ENCODE results near the gene STX16. TPM values are rescaled to one million over a fixed set of nuclear protein-coding genes. Genes with fewer than 3 reads are reported as not detected.

Gene STX16
- polyA plus RNA-seq, 3 donors = 15.6 to 165 (median 27.4) TPM

DNA sequence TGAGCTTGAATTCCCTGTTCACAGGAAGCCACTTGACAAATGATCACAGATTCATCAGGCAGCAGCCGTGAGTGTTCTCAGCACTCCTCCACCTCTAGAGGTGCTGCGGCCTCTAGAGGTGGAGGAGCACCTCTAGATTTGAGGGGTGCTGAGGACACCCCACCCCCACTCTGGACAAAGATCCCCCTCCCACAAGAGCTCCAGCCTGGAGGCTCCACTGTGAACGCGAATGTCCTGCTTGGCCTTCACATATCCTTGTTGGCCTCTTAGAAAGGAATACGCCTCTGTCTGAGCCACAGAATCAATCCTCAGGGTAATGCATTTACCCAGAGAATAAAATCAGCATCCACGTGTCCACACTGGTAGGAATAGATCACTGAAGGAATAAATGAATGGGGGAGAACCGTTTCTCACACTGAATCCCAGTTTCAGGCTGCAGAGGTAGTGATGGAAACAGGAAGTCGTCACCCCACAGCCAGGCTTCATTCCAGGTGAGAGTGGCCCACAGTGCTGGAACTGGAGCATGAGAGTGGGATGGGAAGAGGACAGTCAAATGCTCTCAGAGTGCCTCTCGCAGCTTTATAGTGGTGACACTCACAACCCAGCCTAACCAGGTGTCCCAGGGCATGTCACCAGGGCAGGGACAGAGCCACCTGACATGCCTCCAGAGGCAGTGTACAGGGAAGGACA, 58.1 kb downstream of the STX16 start:
- WGBS (ENCODE audit: insufficient coverage) = 100% methylated on average over 1 of the region's 9 CpGs
- no peak overlapping the region for H3K4me3 Mint-ChIP-seq
- Histone ChIP-seq H4K20me1 (ENCODE audit: insufficient read depth, low read length) (no peaks in the 10 kb centered on the region), H3K9ac (ENCODE audit: insufficient read depth, low read length, poor library complexity, severe bottlenecking) (no peak overlapping the region), H3K9me3 (replicated peaks in 1 of 2; ENCODE audit: control insufficient read depth in 1 of 2, insufficient read depth in 1 of 2, low read length in 2 of 2) (no peaks in the 10 kb centered on the region), H3K4me3 (replicated peaks in 1 of 3; ENCODE audit: low read depth in 2 of 3, low read length in 3 of 3) (no peak overlapping the region), H3K4me2 (replicated peaks; ENCODE audit: extremely low read depth, low read length, poor library complexity, severe bottlenecking) (no peak overlapping the region), H3K27me3 (ENCODE audit: control insufficient read depth in 2 of 2, insufficient read depth in 2 of 2, low read length in 2 of 2) (no peaks in the 10 kb centered on the region), H3K4me1 (ENCODE audit: control insufficient read depth in 1 of 2, insufficient read depth in 2 of 2, low read length in 2 of 2) (no peaks in the 10 kb centered on the region), H3K79me2 (ENCODE audit: insufficient read depth, low read length) (no peaks in the 10 kb centered on the region), H2AFZ (ENCODE audit: insufficient read depth, low read depth, low read length, poor library complexity, severe bottlenecking) (no peak overlapping the region), H3K36me3 (replicated peaks in 1 of 2; ENCODE audit: control insufficient read depth in 1 of 2, insufficient read depth in 2 of 2, low read length in 2 of 2) (peaks cover 35 to 64% of the 10 kb centered on the region in 2 donors), H3K27ac (ENCODE audit: low read depth in 1 of 2, low read length in 2 of 2) (no peak overlapping the region)
- DNase-seq = peak in 1 of 3 donors; percentile 2
- peak overlapping the region in 3 of 7 donors; percentile 6 to 50 (median 41) for H3K27ac Mint-ChIP-seq
- TF ChIP-seq CTCF (IDR thresholded peaks at IDR 0.05) = no peak
- no peaks in the 10 kb centered on the region for H3K4me1 Mint-ChIP-seq
- peaks cover 0 to 2% (median 0%) of the 10 kb centered on the region in 3 donors for H3K27me3 Mint-ChIP-seq (ENCODE audit: low read depth in 3 of 3)
- intact Hi-C loops (cut with micrococcal nuclease) = no loop called here
- H3K36me3 Mint-ChIP-seq = peaks cover 34 to 59% of the 10 kb centered on the region in 2 donors
- H3K9me3 Mint-ChIP-seq = no peaks in the 10 kb centered on the region

GRCh38 chr20:58709703-58710039, 58.6 kb downstream of the STX16 start:
- peak overlapping the region in 2 of 7 donors; percentile 24 to 38 for H3K27ac Mint-ChIP-seq
- no peak overlapping the region for H3K4me3 Mint-ChIP-seq
- WGBS (ENCODE audit: insufficient coverage) = 95% methylated on average over 4 of the region's 4 CpGs
- Histone ChIP-seq H3K27me3 (ENCODE audit: control insufficient read depth in 2 of 2, insufficient read depth in 2 of 2, low read length in 2 of 2) (no peaks in the 10 kb centered on the region), H3K4me1 (ENCODE audit: control insufficient read depth in 1 of 2, insufficient read depth in 2 of 2, low read length in 2 of 2) (no peaks in the 10 kb centered on the region), H3K79me2 (ENCODE audit: insufficient read depth, low read length) (no peaks in the 10 kb centered on the region), H3K27ac (ENCODE audit: low read depth in 1 of 2, low read length in 2 of 2) (no peak overlapping the region), H3K4me3 (replicated peaks in 1 of 3; ENCODE audit: low read depth in 2 of 3, low read length in 3 of 3) (no peak overlapping the region), H3K4me2 (replicated peaks; ENCODE audit: extremely low read depth, low read length, poor library complexity, severe bottlenecking) (no peak overlapping the region), H4K20me1 (ENCODE audit: insufficient read depth, low read length) (no peaks in the 10 kb centered on the region), H2AFZ (ENCODE audit: insufficient read depth, low read depth, low read length, poor library complexity, severe bottlenecking) (no peak overlapping the region), H3K9me3 (replicated peaks in 1 of 2; ENCODE audit: control insufficient read depth in 1 of 2, insufficient read depth in 1 of 2, low read length in 2 of 2) (no peaks in the 10 kb centered on the region), H3K9ac (ENCODE audit: insufficient read depth, low read length, poor library complexity, severe bottlenecking) (no peak overlapping the region), H3K36me3 (replicated peaks in 1 of 2; ENCODE audit: control insufficient read depth in 1 of 2, insufficient read depth in 2 of 2, low read length in 2 of 2) (peaks cover 35 to 64% of the 10 kb centered on the region in 2 donors)
- peaks cover 0 to 2% (median 0%) of the 10 kb centered on the region in 3 donors for H3K27me3 Mint-ChIP-seq (ENCODE audit: low read depth in 3 of 3)
- H3K36me3 Mint-ChIP-seq = peaks cover 33 to 59% of the 10 kb centered on the region in 2 donors
- no peaks in the 10 kb centered on the region for H3K4me1 Mint-ChIP-seq
- intact Hi-C loops (cut with micrococcal nuclease) = no loop called here
- DNase-seq = no peak
- H3K9me3 Mint-ChIP-seq = no peaks in the 10 kb centered on the region
- no peak for TF ChIP-seq CTCF (IDR thresholded peaks at IDR 0.05)

Data from CD14-positive monocyte (primary cell).